Measurements from ENCODE around the gene GRIN1. TPM values are rescaled to one million over a fixed set of nuclear protein-coding genes. Genes with fewer than 3 reads are reported as not detected.

GRIN1 gene
- total and polyA plus RNA-seq, 2 of the 8 experiments (the other 6 are each of a cell fraction or from before 2014, with no cell fraction given) = 0.48 to 2.1 TPM

DNA sequence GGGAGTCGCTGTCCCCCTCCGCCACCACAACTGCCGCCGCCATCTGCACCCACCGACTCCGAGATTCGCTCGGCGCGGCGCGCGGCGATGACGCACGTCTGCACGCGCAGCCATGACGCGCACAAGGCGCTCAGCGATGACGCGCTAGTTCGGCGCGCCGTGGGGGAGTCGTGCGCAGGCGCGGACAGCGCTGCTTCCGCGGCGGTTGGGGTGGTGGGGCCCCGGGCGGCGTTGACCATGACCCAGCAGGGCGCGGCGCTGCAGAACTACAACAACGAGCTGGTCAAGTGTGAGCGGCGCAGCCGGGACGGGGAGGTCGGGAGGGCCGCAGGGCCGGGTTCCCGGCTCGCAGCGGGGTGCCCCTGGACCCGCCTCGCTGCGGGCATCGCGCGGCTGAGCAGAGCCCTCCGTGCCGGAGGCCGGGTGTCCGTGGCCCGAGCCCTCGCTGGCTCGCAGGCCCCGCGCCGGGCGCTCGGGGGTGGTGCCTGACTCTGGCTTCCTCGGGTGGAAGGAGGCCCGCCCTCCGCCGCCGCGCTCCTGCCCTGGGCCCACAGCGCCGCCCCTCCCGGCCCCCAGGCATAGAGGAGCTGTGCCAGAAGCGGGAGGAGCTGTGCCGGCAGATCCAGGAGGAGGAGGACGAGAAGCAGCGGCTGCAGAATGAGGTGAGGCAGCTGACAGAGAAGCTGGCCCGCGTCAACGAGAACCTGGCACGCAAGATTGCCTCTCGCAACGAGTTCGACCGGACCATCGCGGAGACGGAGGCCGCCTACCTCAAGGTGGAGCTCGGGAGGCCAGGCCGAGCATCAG is 49.7 kb downstream of the GRIN1 start, which contains the start of the genes ANAPC2 and SSNA1:
TSS of gene ANAPC2 (minus strand) at position 71 of the 807 bp plus-strand sequence. CDS start at position 43, 28 bp downstream.
TSS of gene SSNA1 (plus strand) at position 187 of the 807 bp plus-strand sequence. CDS start at position 238, 51 bp downstream.
- peaks cover 1 to 7% (median 3%) of the 10 kb centered on the region in 4 experiments; a peak in 5 of 8 replicates for H3K36me3 ChIP-seq (ENCODE audit: control insufficient read depth in 2 of 4, insufficient read depth in 4 of 4, low read length in 3 of 4)
- peaks cover 8% of the 10 kb centered on the region; the same call in 1 of the 2 replicates for H3K23me2 ChIP-seq (ENCODE audit: low read depth, low read length)
- no peak within 1 kb of the TSS for H2BK120ac ChIP-seq (replicated peaks; ENCODE audit: low read depth, low read length)
- H4K20me1 ChIP-seq (replicated peaks in 1 of 2; ENCODE audit: control insufficient read depth in 1 of 2, insufficient read depth in 2 of 2, low read length in 2 of 2) = peaks cover 11 to 27% of the 10 kb centered on the region in 2 experiments
- peak within 1 kb of the TSS; percentile 71 to 92 (median 82) for H3K4me3 ChIP-seq (ENCODE audit: extremely low read depth in 1 of 4, insufficient read depth in 2 of 4, low read depth in 3 of 4, low read length in 4 of 4)
- H3K27me3 ChIP-seq (replicated peaks in 1 of 4; ENCODE audit: control insufficient read depth in 3 of 4, extremely low read depth in 1 of 4, insufficient read depth in 3 of 4, low read length in 3 of 4) = no peaks in the 10 kb centered on the region; a peak in 1 of 7 replicates
- peak within 1 kb of the TSS; percentile 4 for H3K4ac ChIP-seq (replicated peaks; ENCODE audit: insufficient read length, low read depth, low read length)
- 2% methylated on average over 68 of the region's 98 CpGs; no CpG with 5 or more reads in 1 of the 2 experiments for WGBS, 2 experiments (ENCODE audit: extremely low coverage in 1 of 2, insufficient coverage in 1 of 2, insufficient read length in 1 of 2, insufficient replicate concordance in 2 of 2, low coverage in 1 of 2, low lambda C conversion rate in 2 of 2, missing lambda C conversion rate in 1 of 2)
- DNase-seq (ENCODE audit: low read depth in 1 of 2, low spot score in 2 of 2) (peak; percentile 80 to 98), FAIRE-seq (no peak)
- no peak within 1 kb of the TSS for H4K91ac ChIP-seq (replicated peaks; ENCODE audit: insufficient read length, low read length)
- H2AFZ ChIP-seq (ENCODE audit: low read length) = no peak within 1 kb of the TSS
- POLR2A ChIA-PET (ENCODE audit: partially characterized antibody) = interaction anchor here (0.6 to 11.0 kb wide), 22 partner anchors 9 to 121 kb away, joined by 3 to 107 read pairs (median 4); partner anchors contain the start of genes CYSRT1, NDOR1, RNF208 and RNF224
- peak within 1 kb of the TSS; percentile 83 to 99 for H3K4me2 ChIP-seq (ENCODE audit: insufficient read depth in 1 of 2, low read depth in 2 of 2, low read length in 2 of 2)
- H3K56ac ChIP-seq (replicated peaks; ENCODE audit: insufficient read length, low read depth, low read length) = peak within 1 kb of the TSS; percentile 69
- no peak within 1 kb of the TSS for H2BK20ac ChIP-seq (ENCODE audit: low read length)
- H2BK5ac ChIP-seq (ENCODE audit: low read depth, low read length) = peak within 1 kb of the TSS; percentile 68; the same call in 1 of the 2 replicates
- H3K9ac ChIP-seq (replicated peaks in 1 of 4; ENCODE audit: extremely low read depth in 1 of 4, low read depth in 3 of 4, low read length in 3 of 4) = peak within 1 kb of the TSS; percentile 37 to 84 (median 79)
- H3K14ac ChIP-seq (ENCODE audit: insufficient read length) = no peak within 1 kb of the TSS
- H3K23ac ChIP-seq (ENCODE audit: insufficient read length) = no peak within 1 kb of the TSS
- CTCF ChIA-PET (ENCODE audit: partially characterized antibody) = interaction anchor here (0.6 to 14.0 kb wide), 23 partner anchors 9 to 388 kb away, joined by 3 to 204 read pairs (median 4); partner anchors contain the start of genes CYSRT1, LRRC26, NDOR1 and NELFB
- peak within 1 kb of the TSS; percentile 69 for H4K5ac ChIP-seq (ENCODE audit: insufficient read length, low read depth, low read length)
- no peaks in the 10 kb centered on the region for H3K9me3 ChIP-seq (ENCODE audit: insufficient read depth in 2 of 2, low read depth in 1 of 2, low read length in 1 of 2)
- H3K27ac ChIP-seq (ENCODE audit: low read depth, low read length) = peak within 1 kb of the TSS; percentile 57; the same call in 1 of the 2 replicates
- H4K8ac ChIP-seq (ENCODE audit: extremely low read depth, insufficient read depth, low read length) = peak within 1 kb of the TSS; percentile 96
- no peak within 1 kb of the TSS for H2BK12ac ChIP-seq (ENCODE audit: low read depth, low read length)
- H2BK15ac ChIP-seq (ENCODE audit: low read length) = no peak within 1 kb of the TSS
- H3K79me2 ChIP-seq (ENCODE audit: control insufficient read depth in 1 of 2, insufficient read depth in 2 of 2, low read length in 2 of 2) = peaks cover 0 to 30% of the 10 kb centered on the region in 2 experiments; a peak in 2 of 4 replicates
- peak within 1 kb of the TSS; percentile 78; the same call in 1 of the 2 replicates for H3K18ac ChIP-seq (ENCODE audit: extremely low read depth, low read length)
- no peak within 1 kb of the TSS; the same call in 1 of the 2 replicates for H2AK5ac ChIP-seq (ENCODE audit: low read depth, low read length)
- peaks cover 9% of the 10 kb centered on the region; the same call in 1 of the 2 replicates for H3K79me1 ChIP-seq (ENCODE audit: low read depth, low read length)
- peaks cover 0 to 17% (median 6%) of the 10 kb centered on the region in 4 experiments; a peak in 5 of 7 replicates for H3K4me1 ChIP-seq (replicated peaks in 1 of 4; ENCODE audit: control insufficient read depth in 3 of 4, insufficient read depth in 4 of 4, low read length in 3 of 4)
- no peak for TF ChIP-seq GABPA (IDR thresholded peaks at IDR 0.05; ENCODE audit: borderline replicate concordance, insufficient read depth, low read length)
- TF ChIP-seq KDM4A (IDR thresholded peaks at IDR 0.05; ENCODE audit: low read depth, low read length, severe bottlenecking) = peak; percentile 100
- TF ChIP-seq, protein P1, sequence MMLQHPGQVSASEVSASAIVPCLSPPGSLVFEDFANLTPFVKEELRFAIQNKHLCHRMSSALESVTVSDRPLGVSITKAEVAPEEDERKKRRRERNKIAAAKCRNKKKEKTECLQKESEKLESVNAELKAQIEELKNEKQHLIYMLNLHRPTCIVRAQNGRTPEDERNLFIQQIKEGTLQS (IDR thresholded peaks at IDR 0.05; ENCODE audit: insufficient read depth, low read depth, low read length) = peak; percentile 100
- 0 out of 2 replicates have a peak, but pooled peaks have one; percentile 68 for TF ChIP-seq CHD2 (IDR thresholded peaks at IDR 0.05; ENCODE audit: low read length)
- TF ChIP-seq, protein P2, sequence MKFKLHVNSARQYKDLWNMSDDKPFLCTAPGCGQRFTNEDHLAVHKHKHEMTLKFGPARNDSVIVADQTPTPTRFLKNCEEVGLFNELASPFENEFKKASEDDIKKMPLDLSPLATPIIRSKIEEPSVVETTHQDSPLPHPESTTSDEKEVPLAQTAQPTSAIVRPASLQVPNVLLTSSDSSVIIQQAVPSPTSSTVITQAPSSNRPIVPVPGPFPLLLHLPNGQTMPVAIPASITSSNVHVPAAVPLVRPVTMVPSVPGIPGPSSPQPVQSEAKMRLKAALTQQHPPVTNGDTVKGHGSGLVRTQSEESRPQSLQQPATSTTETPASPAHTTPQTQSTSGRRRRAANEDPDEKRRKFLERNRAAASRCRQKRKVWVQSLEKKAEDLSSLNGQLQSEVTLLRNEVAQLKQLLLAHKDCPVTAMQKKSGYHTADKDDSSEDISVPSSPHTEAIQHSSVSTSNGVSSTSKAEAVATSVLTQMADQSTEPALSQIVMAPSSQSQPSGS (IDR thresholded peaks at IDR 0.05; ENCODE audit: low read length) = no peak

Measured in H1 (cell line).